Peyer's patch (tissue), 4 donors: ENCODE data around the gene MCTP1.

ENCODE experiments used
- CTCF ChIP-seq, 6 experiments: fragments of 450-650 bp in 4 of 6; fragments of 200-600 bp in 2 of 6; sonication (generic) in 1 of 6; IDR thresholded peaks; one replicate each; pipeline ENCODE4 v1.5.1; 2017 to 2019; ENCODE audit warnings: antibody characterized with exemption in 6 of 6, mild to moderate bottlenecking in 3 of 6, moderate library complexity in 1 of 6
- POLR2A ChIP-seq, 2 donors: fragments of 450-650 bp; IDR thresholded peaks; one replicate each; pipeline ENCODE4 v1.5.1; 2017; ENCODE audit warnings: antibody characterized with exemption in 2 of 2, mild to moderate bottlenecking in 2 of 2, moderate library complexity in 2 of 2

GRCh38 chr5:94853120-94853519 is 431.8 kb downstream of the MCTP1 start:
- TF ChIP-seq CTCF (IDR thresholded peaks at IDR 0.05), result no peak
- no peak for TF ChIP-seq POLR2A (IDR thresholded peaks at IDR 0.05)
